Neural progenitor cell (in vitro differentiated cells): ENCODE results near the gene PIK3CG. TPM values are rescaled to one million over a fixed set of nuclear protein-coding genes. Genes with fewer than 3 reads are reported as not detected.

Experiments
- DNase-seq: peaks from one replicate; pipeline ENCODE4 v3.0.0-alpha.2; 2016; ENCODE audit warnings: low spot score
- H2AFZ ChIP-seq: fragments of 200-600 bp; sonication (generic); replicated peaks from 2 replicates; pipeline ENCODE4 v1.6.1; 2016; ENCODE audit warnings: antibody characterized with exemption
- H3F3A ChIP-seq: fragments of 200-600 bp; sonication (generic); 2 replicates; pipeline ENCODE4 v1.6.1; 2016; ENCODE audit warnings: antibody characterized with exemption, low read depth
- H3K27ac ChIP-seq: fragments of 200-600 bp; sonication (generic); 2 replicates; pipeline ENCODE4 v1.5.1; 2016; ENCODE audit warnings: mild to moderate bottlenecking
- H3K27me3 ChIP-seq: fragments of 200-600 bp; sonication (generic); 2 replicates; pipeline ENCODE4 v1.6.1; 2016; ENCODE audit warnings: mild to moderate bottlenecking, moderate library complexity
- H3K36me3 ChIP-seq: fragments of 200-600 bp; sonication (generic); 2 replicates; pipeline ENCODE4 v1.5.1; 2016
- H3K4me1 ChIP-seq: fragments of 200-600 bp; sonication (generic); 2 replicates; pipeline ENCODE4 v1.6.1; 2016; ENCODE audit warnings: mixed run types
- H3K4me2 ChIP-seq: fragments of 200-600 bp; sonication (generic); 2 replicates; pipeline ENCODE4 v1.6.1; 2016
- H3K4me3 ChIP-seq: fragments of 200-600 bp; sonication (generic); 2 replicates; pipeline ENCODE4 v1.5.1; 2016
- H3K79me2 ChIP-seq: fragments of 200-600 bp; sonication (generic); 2 replicates; pipeline ENCODE4 v1.6.1; 2016; ENCODE audit warnings: low read depth
- H3K9ac ChIP-seq: fragments of 200-600 bp; sonication (generic); 2 replicates; pipeline ENCODE4 v1.6.1; 2016
- H3K9me3 ChIP-seq: fragments of 200-600 bp; sonication (generic); 2 replicates; pipeline ENCODE4 v1.5.1; 2016; ENCODE audit warnings: low read depth
- H4K20me1 ChIP-seq: fragments of 200-600 bp; sonication (generic); 2 replicates; pipeline ENCODE4 v1.6.1; 2016; ENCODE audit warnings: low read depth
- H3K27ac Mint-ChIP-seq: 3 replicates; pipeline ENCODE4 v1.8.0; 2021; ENCODE audit warnings: mixed read lengths
- H3K27me3 Mint-ChIP-seq: 2 replicates; pipeline ENCODE4 v1.8.0; 2022; ENCODE audit warnings: low read depth, mild to moderate bottlenecking, inconsistent platforms, moderate library complexity, mixed read lengths; ENCODE audit not compliant: insufficient read depth
- H3K36me3 Mint-ChIP-seq: 3 replicates; pipeline ENCODE4 v1.8.0; 2021; ENCODE audit warnings: mixed read lengths
- H3K4me1 Mint-ChIP-seq: 3 replicates; pipeline ENCODE4 v1.8.0; 2021; ENCODE audit warnings: mixed read lengths
- H3K4me3 Mint-ChIP-seq: 3 replicates; pipeline ENCODE4 v1.8.0; 2021; ENCODE audit warnings: mild to moderate bottlenecking, moderate library complexity, mixed read lengths
- H3K9me3 Mint-ChIP-seq: 3 replicates; pipeline ENCODE4 v1.8.0; 2020; ENCODE audit warnings: mixed read lengths
- EZH2 ChIP-seq: fragments of 200-600 bp; sonication (generic); IDR thresholded peaks from 2 replicates; pipeline ENCODE4 v1.6.1; 2017; ENCODE audit warnings: antibody characterized with exemption, mild to moderate bottlenecking, moderate library complexity
- EZH2phosphoT487 ChIP-seq: fragments of 200-600 bp; sonication (generic); IDR thresholded peaks from 2 replicates; pipeline ENCODE4 v1.6.1; 2017; ENCODE audit warnings: antibody characterized with exemption
- total RNA-seq: library from RNA; depleted of rRNA; stranded (reverse); fragments of >200 nt; gene quantifications from 2 replicates; pipeline ENCODE4 v1.2.3, GENCODE V29; 2015; ENCODE audit warnings: low replicate concordance
- TF ChIP-seq, protein P1 (sequence below): fragments of 200-600 bp; sonication (generic); IDR thresholded peaks from 2 replicates; pipeline ENCODE4 v1.5.1; 2017; ENCODE audit warnings: antibody characterized with exemption, mild to moderate bottlenecking

PIK3CG gene
- total RNA-seq, 1 donor from 2014 or later, result not detected

DNA sequence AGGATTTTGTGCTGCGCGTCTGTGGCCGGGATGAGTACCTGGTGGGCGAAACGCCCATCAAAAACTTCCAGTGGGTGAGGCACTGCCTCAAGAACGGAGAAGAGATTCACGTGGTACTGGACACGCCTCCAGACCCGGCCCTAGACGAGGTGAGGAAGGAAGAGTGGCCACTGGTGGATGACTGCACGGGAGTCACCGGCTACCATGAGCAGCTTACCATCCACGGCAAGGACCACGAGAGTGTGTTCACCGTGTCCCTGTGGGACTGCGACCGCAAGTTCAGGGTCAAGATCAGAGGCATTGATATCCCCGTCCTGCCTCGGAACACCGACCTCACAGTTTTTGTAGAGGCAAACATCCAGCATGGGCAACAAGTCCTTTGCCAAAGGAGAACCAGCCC is 3.3 kb downstream of the PIK3CG start:
- H3K27ac ChIP-seq, result no peak overlapping the region
- H3F3A ChIP-seq, result no peaks in the 10 kb centered on the region
- TF ChIP-seq EZH2phosphoT487, result no peak
- TF ChIP-seq, protein P1, sequence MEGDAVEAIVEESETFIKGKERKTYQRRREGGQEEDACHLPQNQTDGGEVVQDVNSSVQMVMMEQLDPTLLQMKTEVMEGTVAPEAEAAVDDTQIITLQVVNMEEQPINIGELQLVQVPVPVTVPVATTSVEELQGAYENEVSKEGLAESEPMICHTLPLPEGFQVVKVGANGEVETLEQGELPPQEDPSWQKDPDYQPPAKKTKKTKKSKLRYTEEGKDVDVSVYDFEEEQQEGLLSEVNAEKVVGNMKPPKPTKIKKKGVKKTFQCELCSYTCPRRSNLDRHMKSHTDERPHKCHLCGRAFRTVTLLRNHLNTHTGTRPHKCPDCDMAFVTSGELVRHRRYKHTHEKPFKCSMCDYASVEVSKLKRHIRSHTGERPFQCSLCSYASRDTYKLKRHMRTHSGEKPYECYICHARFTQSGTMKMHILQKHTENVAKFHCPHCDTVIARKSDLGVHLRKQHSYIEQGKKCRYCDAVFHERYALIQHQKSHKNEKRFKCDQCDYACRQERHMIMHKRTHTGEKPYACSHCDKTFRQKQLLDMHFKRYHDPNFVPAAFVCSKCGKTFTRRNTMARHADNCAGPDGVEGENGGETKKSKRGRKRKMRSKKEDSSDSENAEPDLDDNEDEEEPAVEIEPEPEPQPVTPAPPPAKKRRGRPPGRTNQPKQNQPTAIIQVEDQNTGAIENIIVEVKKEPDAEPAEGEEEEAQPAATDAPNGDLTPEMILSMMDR, result no peak
- no peak for TF ChIP-seq EZH2
- H3K79me2 ChIP-seq, result no peaks in the 10 kb centered on the region
- no peak overlapping the region for H3K27ac Mint-ChIP-seq
- peaks cover 3% of the 10 kb centered on the region for H3K4me1 Mint-ChIP-seq
- DNase-seq, result no peak
- peaks cover 2% of the 10 kb centered on the region for H3K27me3 Mint-ChIP-seq
- H3K36me3 Mint-ChIP-seq, result no peaks in the 10 kb centered on the region
- no peak overlapping the region for H3K9ac ChIP-seq
- H3K9me3 Mint-ChIP-seq, result no peaks in the 10 kb centered on the region
- no peak overlapping the region for H3K4me3 Mint-ChIP-seq
- no peak overlapping the region for H3K4me3 ChIP-seq
- H3K4me1 ChIP-seq, result no peaks in the 10 kb centered on the region
- H3K4me2 ChIP-seq, result no peak overlapping the region
- no peaks in the 10 kb centered on the region for H4K20me1 ChIP-seq
- H3K27me3 ChIP-seq, result no peaks in the 10 kb centered on the region
- no peaks in the 10 kb centered on the region for H3K36me3 ChIP-seq
- H2AFZ ChIP-seq, result no peak overlapping the region
- no peaks in the 10 kb centered on the region for H3K9me3 ChIP-seq

DNA sequence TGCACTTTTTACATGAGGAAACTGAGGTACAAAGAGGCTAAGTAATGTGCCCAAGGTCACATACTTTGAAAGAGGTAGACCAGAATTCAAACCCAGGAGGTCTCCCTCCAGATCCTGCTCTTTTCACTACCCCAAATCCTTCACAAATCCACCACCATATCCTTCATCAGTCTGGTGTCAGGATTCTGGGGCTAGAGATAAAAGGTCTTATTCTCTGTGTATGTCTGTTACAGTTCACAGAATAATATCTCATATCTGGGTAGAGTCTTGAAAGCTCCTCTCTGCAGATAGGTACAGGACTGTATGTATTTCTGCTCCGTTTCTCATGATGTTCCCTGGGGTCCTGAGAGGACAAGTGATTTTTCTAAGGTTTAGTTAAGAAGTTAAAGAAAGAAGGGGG is 4.9 kb downstream of the PIK3CG start:
- Mint-ChIP-seq H3K4me1 (peaks cover 3% of the 10 kb centered on the region), H3K9me3 (no peaks in the 10 kb centered on the region), H3K27ac (no peak overlapping the region), H3K4me3 (no peak overlapping the region), H3K36me3 (no peaks in the 10 kb centered on the region), H3K27me3 (peaks cover 2% of the 10 kb centered on the region)
- H3K9me3 ChIP-seq, result no peaks in the 10 kb centered on the region
- no peak overlapping the region for H3K9ac ChIP-seq
- no peak overlapping the region for H3K4me3 ChIP-seq
- H3K27me3 ChIP-seq, result no peaks in the 10 kb centered on the region
- TF ChIP-seq, protein P1, result no peak
- TF ChIP-seq EZH2 (no peak), EZH2phosphoT487 (no peak)
- no peaks in the 10 kb centered on the region for H3F3A ChIP-seq
- no peak overlapping the region for H3K4me2 ChIP-seq
- H3K36me3 ChIP-seq, result no peaks in the 10 kb centered on the region
- H3K27ac ChIP-seq, result no peak overlapping the region
- no peaks in the 10 kb centered on the region for H4K20me1 ChIP-seq
- H3K79me2 ChIP-seq, result no peaks in the 10 kb centered on the region
- no peak for DNase-seq
- no peak overlapping the region for H2AFZ ChIP-seq
- no peaks in the 10 kb centered on the region for H3K4me1 ChIP-seq

DNA sequence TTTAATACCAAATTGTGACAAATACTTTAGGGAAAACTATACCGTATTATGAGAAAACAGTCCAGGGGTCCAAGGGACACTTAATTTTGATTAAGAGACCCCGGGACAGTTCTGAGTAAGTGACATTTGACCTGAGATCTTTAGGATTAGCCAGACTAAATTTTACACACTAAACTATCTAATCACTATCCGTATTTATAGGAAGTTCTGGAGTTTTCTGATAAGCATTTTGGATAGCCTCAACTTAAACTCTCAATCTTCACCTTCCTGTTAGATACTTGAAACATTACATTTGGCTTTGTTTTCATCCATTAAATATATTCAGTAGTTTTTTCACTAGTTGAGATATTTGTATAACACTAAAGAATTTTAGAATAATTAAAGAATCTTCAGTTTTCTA is 5.4 kb downstream of the PIK3CG start:
- Mint-ChIP-seq H3K9me3 (peaks cover 3% of the 10 kb centered on the region), H3K27ac (no peak overlapping the region), H3K36me3 (peaks cover under 1% of the 10 kb centered on the region), H3K4me3 (no peak overlapping the region), H3K27me3 (peaks cover 2% of the 10 kb centered on the region), H3K4me1 (no peaks in the 10 kb centered on the region)
- no peaks in the 10 kb centered on the region for H3F3A ChIP-seq
- H3K27me3 ChIP-seq, result no peaks in the 10 kb centered on the region
- H4K20me1 ChIP-seq, result no peaks in the 10 kb centered on the region
- TF ChIP-seq, protein P1, result no peak
- TF ChIP-seq EZH2, result no peak
- no peak for TF ChIP-seq EZH2phosphoT487
- no peak overlapping the region for H2AFZ ChIP-seq
- no peaks in the 10 kb centered on the region for H3K9me3 ChIP-seq
- H3K36me3 ChIP-seq, result no peaks in the 10 kb centered on the region
- no peak overlapping the region for H3K9ac ChIP-seq
- H3K4me1 ChIP-seq, result no peaks in the 10 kb centered on the region
- H3K4me3 ChIP-seq, result no peak overlapping the region
- no peaks in the 10 kb centered on the region for H3K79me2 ChIP-seq
- no peak overlapping the region for H3K27ac ChIP-seq
- no peak for DNase-seq
- no peak overlapping the region for H3K4me2 ChIP-seq
